ENCODE results near the gene DYNLT3. TPM values are rescaled to one million over a fixed set of nuclear protein-coding genes. Genes with fewer than 3 reads are reported as not detected.

The DYNLT3 gene
- total and polyA plus RNA-seq, 2 of the 13 experiments (the other 11 are each of a cell fraction or from before 2014, with no cell fraction given) = 5.4 to 6.1 TPM

DNA sequence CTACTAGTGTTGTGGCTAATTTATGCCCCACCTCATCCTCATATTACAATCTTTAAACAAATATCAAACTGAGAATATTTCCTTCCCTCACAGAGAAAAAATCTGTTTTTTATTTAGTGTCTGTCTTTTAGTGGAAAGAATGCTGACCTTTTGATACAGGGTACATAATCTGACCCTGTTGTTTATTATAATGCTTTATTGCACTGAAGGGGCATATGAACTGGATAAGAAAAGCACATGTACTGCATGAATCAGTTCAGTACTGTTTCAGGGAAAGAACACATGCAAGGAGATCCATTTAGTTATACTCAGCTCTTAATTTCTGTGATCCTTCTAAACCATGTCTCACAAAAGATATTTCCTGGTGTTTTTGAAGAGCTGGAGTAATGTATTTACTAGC, 15.5 kb upstream of the DYNLT3 start:
- DNase-seq (ENCODE audit: low spot score) (no peak), ATAC-seq (no peak), FAIRE-seq (no peak)
- H3K4me3 ChIP-seq (replicated peaks in 1 of 3; ENCODE audit: insufficient read depth in 1 of 3, low read depth in 2 of 3, low read length in 3 of 3) = no peak overlapping the region
- no peak overlapping the region for H3K9ac ChIP-seq (ENCODE audit: insufficient read depth, low read depth, low read length)
- H3K79me2 ChIP-seq (ENCODE audit: insufficient read depth, low read length) = no peaks in the 10 kb centered on the region
- H3K27me3 ChIP-seq (ENCODE audit: control insufficient read depth in 1 of 2, insufficient read depth in 2 of 2, low read length in 2 of 2) = no peaks in the 10 kb centered on the region
- ChIA-PET POLR2A (no interaction called here), CTCF (ENCODE audit: low intra/inter-chr PET ratio, low total read pairs) (no interaction called here)
- no peaks in the 10 kb centered on the region for H3K36me3 ChIP-seq (replicated peaks in 1 of 2; ENCODE audit: control insufficient read depth in 1 of 2, insufficient read depth in 2 of 2, low read length in 2 of 2)
- intact Hi-C loops (cut with micrococcal nuclease; ENCODE audit: unreplicated experiment) = no loop called here
- H2AFZ ChIP-seq (ENCODE audit: low read length) = no peak overlapping the region
- BruUV-seq (replicated peaks) = no TSS peak
- H3K9me3 ChIP-seq (ENCODE audit: low read length) = no peaks in the 10 kb centered on the region
- no peaks in the 10 kb centered on the region for H4K20me1 ChIP-seq (ENCODE audit: insufficient read depth, low read length)
- in situ Hi-C loops (cut with HindIII; ENCODE audit: extremely low pct_ligation_motif_present, low pct_unique_long_range_greater_than_20kb) = no loop called here
- no peaks in the 10 kb centered on the region for H3K4me1 ChIP-seq (ENCODE audit: insufficient read depth, low read length)
- H3K4me2 ChIP-seq (ENCODE audit: low read depth, low read length) = no peak overlapping the region
- H3K27ac ChIP-seq (ENCODE audit: extremely low read length, insufficient read depth, low read length) = no peak overlapping the region
- TF ChIP-seq ZNF652 (CRISPR knock-in tag; IDR thresholded peaks at IDR 0.05; ENCODE audit: borderline replicate concordance, low read depth) (no peak), ELF3 (CRISPR knock-in tag; IDR thresholded peaks at IDR 0.05) (no peak), ZNF546 (CRISPR knock-in tag; conservative IDR thresholded peaks at IDR 0.05) (no peak), ZEB1 (IDR thresholded peaks at IDR 0.05; ENCODE audit: insufficient replicate concordance, low read depth) (no peak), ZNF605 (CRISPR knock-in tag; IDR thresholded peaks at IDR 0.05) (no peak), CENPT (CRISPR knock-in tag; IDR thresholded peaks at IDR 0.05; ENCODE audit: low read depth) (no peak)
- TF ChIP-seq, protein P1, sequence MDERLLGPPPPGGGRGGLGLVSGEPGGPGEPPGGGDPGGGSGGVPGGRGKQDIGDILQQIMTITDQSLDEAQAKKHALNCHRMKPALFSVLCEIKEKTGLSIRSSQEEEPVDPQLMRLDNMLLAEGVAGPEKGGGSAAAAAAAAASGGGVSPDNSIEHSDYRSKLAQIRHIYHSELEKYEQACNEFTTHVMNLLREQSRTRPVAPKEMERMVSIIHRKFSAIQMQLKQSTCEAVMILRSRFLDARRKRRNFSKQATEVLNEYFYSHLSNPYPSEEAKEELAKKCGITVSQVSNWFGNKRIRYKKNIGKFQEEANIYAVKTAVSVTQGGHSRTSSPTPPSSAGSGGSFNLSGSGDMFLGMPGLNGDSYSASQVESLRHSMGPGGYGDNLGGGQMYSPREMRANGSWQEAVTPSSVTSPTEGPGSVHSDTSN (CRISPR knock-in tag; IDR thresholded peaks at IDR 0.05) = no peak
- TF ChIP-seq, protein P2, sequence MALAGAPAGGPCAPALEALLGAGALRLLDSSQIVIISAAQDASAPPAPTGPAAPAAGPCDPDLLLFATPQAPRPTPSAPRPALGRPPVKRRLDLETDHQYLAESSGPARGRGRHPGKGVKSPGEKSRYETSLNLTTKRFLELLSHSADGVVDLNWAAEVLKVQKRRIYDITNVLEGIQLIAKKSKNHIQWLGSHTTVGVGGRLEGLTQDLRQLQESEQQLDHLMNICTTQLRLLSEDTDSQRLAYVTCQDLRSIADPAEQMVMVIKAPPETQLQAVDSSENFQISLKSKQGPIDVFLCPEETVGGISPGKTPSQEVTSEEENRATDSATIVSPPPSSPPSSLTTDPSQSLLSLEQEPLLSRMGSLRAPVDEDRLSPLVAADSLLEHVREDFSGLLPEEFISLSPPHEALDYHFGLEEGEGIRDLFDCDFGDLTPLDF (CRISPR knock-in tag; IDR thresholded peaks at IDR 0.05) = no peak
- TF ChIP-seq, protein P3, sequence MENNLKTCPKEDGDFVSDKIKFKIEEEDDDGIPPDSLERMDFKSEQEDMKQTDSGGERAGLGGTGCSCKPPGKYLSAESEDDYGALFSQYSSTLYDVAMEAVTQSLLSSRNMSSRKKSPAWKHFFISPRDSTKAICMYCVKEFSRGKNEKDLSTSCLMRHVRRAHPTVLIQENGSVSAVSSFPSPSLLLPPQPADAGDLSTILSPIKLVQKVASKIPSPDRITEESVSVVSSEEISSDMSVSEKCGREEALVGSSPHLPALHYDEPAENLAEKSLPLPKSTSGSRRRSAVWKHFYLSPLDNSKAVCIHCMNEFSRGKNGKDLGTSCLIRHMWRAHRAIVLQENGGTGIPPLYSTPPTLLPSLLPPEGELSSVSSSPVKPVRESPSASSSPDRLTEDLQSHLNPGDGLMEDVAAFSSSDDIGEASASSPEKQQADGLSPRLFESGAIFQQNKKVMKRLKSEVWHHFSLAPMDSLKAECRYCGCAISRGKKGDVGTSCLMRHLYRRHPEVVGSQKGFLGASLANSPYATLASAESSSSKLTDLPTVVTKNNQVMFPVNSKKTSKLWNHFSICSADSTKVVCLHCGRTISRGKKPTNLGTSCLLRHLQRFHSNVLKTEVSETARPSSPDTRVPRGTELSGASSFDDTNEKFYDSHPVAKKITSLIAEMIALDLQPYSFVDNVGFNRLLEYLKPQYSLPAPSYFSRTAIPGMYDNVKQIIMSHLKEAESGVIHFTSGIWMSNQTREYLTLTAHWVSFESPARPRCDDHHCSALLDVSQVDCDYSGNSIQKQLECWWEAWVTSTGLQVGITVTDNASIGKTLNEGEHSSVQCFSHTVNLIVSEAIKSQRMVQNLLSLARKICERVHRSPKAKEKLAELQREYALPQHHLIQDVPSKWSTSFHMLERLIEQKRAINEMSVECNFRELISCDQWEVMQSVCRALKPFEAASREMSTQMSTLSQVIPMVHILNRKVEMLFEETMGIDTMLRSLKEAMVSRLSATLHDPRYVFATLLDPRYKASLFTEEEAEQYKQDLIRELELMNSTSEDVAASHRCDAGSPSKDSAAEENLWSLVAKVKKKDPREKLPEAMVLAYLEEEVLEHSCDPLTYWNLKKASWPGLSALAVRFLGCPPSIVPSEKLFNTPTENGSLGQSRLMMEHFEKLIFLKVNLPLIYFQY (CRISPR knock-in tag; IDR thresholded peaks at IDR 0.05; ENCODE audit: borderline replicate concordance) = no peak
- TF ChIP-seq, protein P4, sequence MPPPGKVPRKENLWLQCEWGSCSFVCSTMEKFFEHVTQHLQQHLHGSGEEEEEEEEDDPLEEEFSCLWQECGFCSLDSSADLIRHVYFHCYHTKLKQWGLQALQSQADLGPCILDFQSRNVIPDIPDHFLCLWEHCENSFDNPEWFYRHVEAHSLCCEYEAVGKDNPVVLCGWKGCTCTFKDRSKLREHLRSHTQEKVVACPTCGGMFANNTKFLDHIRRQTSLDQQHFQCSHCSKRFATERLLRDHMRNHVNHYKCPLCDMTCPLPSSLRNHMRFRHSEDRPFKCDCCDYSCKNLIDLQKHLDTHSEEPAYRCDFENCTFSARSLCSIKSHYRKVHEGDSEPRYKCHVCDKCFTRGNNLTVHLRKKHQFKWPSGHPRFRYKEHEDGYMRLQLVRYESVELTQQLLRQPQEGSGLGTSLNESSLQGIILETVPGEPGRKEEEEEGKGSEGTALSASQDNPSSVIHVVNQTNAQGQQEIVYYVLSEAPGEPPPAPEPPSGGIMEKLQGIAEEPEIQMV (CRISPR knock-in tag; IDR thresholded peaks at IDR 0.05; ENCODE audit: low read depth) = no peak
- TF ChIP-seq, protein P5, sequence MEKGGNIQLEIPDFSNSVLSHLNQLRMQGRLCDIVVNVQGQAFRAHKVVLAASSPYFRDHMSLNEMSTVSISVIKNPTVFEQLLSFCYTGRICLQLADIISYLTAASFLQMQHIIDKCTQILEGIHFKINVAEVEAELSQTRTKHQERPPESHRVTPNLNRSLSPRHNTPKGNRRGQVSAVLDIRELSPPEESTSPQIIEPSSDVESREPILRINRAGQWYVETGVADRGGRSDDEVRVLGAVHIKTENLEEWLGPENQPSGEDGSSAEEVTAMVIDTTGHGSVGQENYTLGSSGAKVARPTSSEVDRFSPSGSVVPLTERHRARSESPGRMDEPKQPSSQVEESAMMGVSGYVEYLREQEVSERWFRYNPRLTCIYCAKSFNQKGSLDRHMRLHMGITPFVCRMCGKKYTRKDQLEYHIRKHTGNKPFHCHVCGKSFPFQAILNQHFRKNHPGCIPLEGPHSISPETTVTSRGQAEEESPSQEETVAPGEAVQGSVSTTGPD (CRISPR knock-in tag; IDR thresholded peaks at IDR 0.05) = no peak
- TF ChIP-seq, protein P6, sequence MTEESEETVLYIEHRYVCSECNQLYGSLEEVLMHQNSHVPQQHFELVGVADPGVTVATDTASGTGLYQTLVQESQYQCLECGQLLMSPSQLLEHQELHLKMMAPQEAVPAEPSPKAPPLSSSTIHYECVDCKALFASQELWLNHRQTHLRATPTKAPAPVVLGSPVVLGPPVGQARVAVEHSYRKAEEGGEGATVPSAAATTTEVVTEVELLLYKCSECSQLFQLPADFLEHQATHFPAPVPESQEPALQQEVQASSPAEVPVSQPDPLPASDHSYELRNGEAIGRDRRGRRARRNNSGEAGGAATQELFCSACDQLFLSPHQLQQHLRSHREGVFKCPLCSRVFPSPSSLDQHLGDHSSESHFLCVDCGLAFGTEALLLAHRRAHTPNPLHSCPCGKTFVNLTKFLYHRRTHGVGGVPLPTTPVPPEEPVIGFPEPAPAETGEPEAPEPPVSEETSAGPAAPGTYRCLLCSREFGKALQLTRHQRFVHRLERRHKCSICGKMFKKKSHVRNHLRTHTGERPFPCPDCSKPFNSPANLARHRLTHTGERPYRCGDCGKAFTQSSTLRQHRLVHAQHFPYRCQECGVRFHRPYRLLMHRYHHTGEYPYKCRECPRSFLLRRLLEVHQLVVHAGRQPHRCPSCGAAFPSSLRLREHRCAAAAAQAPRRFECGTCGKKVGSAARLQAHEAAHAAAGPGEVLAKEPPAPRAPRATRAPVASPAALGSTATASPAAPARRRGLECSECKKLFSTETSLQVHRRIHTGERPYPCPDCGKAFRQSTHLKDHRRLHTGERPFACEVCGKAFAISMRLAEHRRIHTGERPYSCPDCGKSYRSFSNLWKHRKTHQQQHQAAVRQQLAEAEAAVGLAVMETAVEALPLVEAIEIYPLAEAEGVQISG (CRISPR knock-in tag; IDR thresholded peaks at IDR 0.05) = no peak

Data from HepG2 (cell line).